ENCODE measurements around the gene RPS14. TPM values are rescaled to one million over a fixed set of nuclear protein-coding genes. Genes with fewer than 3 reads are reported as not detected.

Gene RPS14
- total and polyA plus RNA-seq, 10 of the 15 experiments (the other 5 are each of a cell fraction or from before 2014, with no cell fraction given) = 2,295 to 4,047 (median 2,787) TPM

DNA sequence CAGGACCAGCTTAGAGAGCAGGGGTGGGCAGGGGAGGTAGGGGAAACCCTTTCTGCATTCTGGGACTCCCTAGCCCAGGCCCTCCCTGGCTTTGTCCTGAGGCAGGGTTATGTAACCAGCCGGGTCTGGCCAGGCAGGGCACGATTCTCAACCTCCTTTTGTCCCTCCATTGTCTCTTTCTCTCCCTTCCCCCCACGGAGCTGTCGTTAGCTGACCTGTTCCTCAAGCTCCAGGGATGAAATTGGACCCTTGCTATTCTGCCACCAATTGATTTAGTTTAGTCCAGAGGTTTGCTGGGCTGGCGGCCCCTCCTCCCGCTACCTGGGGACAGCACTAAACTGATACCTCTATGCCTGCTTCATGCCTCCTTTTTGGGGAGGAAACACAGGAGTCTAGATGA is 49.0 kb upstream of the RPS14 start:
- H3K9ac ChIP-seq (ENCODE audit: control insufficient read depth, insufficient read depth, low read length) = no peak overlapping the region
- in situ Hi-C loops (cut with MboI) (no loop called here), intact Hi-C loops (cut with micrococcal nuclease; ENCODE audit: unreplicated experiment) (loop anchor here (1.0 kb wide), 1 partner anchor 9 kb away; no protein-coding TSS in a partner anchor)
- no peak overlapping the region for H2AFZ ChIP-seq (ENCODE audit: control insufficient read depth, low read depth, low read length)
- H3K27ac ChIP-seq (ENCODE audit: control insufficient read depth, insufficient read depth) = no peak overlapping the region
- DNase-seq (ENCODE audit: low read depth, low spot score) (no peak), FAIRE-seq (no peak), ATAC-seq (no peak)
- ChIA-PET POLR2A (interaction anchor here (0.8 kb wide), 1 partner anchor 9 kb away, joined by 6 read pairs; no protein-coding TSS in a partner anchor), SMC1A (ENCODE audit: uncharacterized antibody, unreplicated experiment) (interaction anchor here (1.0 to 2.7 kb wide), 2 partner anchors 9 to 39 kb away, joined by 4 to 15 read pairs; no protein-coding TSS in a partner anchor), RAD21 (ENCODE audit: unreplicated experiment) (interaction anchor here (1.4 kb wide), 1 partner anchor 8 kb away, joined by 9 read pairs; no protein-coding TSS in a partner anchor), CTCF (interaction anchor here (2.4 to 2.6 kb wide), 2 partner anchors 9 to 39 kb away, joined by 7 to 11 read pairs; no protein-coding TSS in a partner anchor)
- H3K4me1 ChIP-seq (ENCODE audit: control insufficient read depth, insufficient read depth, low read length) = no peaks in the 10 kb centered on the region
- WGBS (ENCODE audit: insufficient coverage, insufficient replicate concordance, low lambda C conversion rate, missing lambda C conversion rate) = 86% methylated on average over 6 of the region's 6 CpGs
- peaks cover 7 to 18% of the 10 kb centered on the region in 2 experiments; a peak in 3 of 4 replicates for H3K36me3 ChIP-seq (ENCODE audit: control insufficient read depth in 2 of 2, insufficient read depth in 2 of 2, low read length in 1 of 2)
- H4K20me1 ChIP-seq (ENCODE audit: control insufficient read depth, insufficient read depth) = peaks cover 3% of the 10 kb centered on the region; the same call in 1 of the 2 replicates
- no peaks in the 10 kb centered on the region for H3K27me3 ChIP-seq (replicated peaks in 1 of 2; ENCODE audit: control insufficient read depth in 2 of 2, insufficient read depth in 2 of 2, low read length in 1 of 2)
- H3K4me3 ChIP-seq = no peak overlapping the region
- no peak overlapping the region for H3K4me2 ChIP-seq (ENCODE audit: control insufficient read depth, insufficient read depth)
- BruUV-seq (replicated peaks) = no TSS peak
- peaks cover 11% of the 10 kb centered on the region for H3K79me2 ChIP-seq (ENCODE audit: control insufficient read depth, insufficient read depth, low read length)
- no peaks in the 10 kb centered on the region for H3K9me3 ChIP-seq (replicated peaks; ENCODE audit: control insufficient read depth, insufficient read depth, low read length)
- TF ChIP-seq CREM (IDR thresholded peaks at IDR 0.05; ENCODE audit: low read depth) = no peak
- TF ChIP-seq RFX5 (IDR thresholded peaks at IDR 0.05; ENCODE audit: low read depth, low read length) = no peak
- no peak for TF ChIP-seq KAT2A (conservative IDR thresholded peaks at IDR 0.05; ENCODE audit: control insufficient read depth, low read depth, low read length)
- no peak for TF ChIP-seq ZNF274 (IDR thresholded peaks at IDR 0.05; ENCODE audit: insufficient read depth, insufficient read length)
- TF ChIP-seq NBN (IDR thresholded peaks at IDR 0.05) = no peak
- TF ChIP-seq NFXL1 (IDR thresholded peaks at IDR 0.05; ENCODE audit: borderline replicate concordance) = no peak

DNA sequence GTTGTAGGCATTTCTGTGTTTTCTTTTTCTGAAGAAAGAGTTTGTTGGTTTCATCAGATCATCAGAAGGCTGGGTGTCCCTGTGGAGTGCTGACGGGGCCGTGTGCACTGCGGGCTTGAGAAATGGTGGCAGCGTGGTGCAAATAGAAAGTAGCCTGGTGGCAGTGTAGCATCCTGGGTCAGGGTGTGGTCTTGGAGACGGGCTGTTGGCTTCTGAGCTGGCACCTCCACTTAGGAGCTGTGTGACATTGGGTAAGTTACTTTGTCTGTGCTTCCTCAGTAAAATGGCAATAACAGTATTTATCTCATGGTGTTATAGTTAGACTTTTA is 48.4 kb upstream of the RPS14 start:
- ChIA-PET CTCF (interaction anchor here (2.4 to 2.6 kb wide), 2 partner anchors 8 to 39 kb away, joined by 7 to 11 read pairs; no protein-coding TSS in a partner anchor), SMC1A (ENCODE audit: uncharacterized antibody, unreplicated experiment) (interaction anchor here (2.7 kb wide), 1 partner anchor 8 kb away, joined by 15 read pairs; no protein-coding TSS in a partner anchor), POLR2A (interaction anchor here (0.8 kb wide), 1 partner anchor 8 kb away, joined by 6 read pairs; no protein-coding TSS in a partner anchor), RAD21 (ENCODE audit: unreplicated experiment) (interaction anchor here (1.4 kb wide), 1 partner anchor 8 kb away, joined by 9 read pairs; no protein-coding TSS in a partner anchor)
- WGBS (ENCODE audit: insufficient coverage, insufficient replicate concordance, low lambda C conversion rate, missing lambda C conversion rate) = 85% methylated on average over 5 of the region's 5 CpGs
- no peak for DNase-seq (ENCODE audit: low read depth, low spot score)
- no peak for ATAC-seq
- no peak overlapping the region for H3K27ac ChIP-seq (ENCODE audit: control insufficient read depth, insufficient read depth)
- H3K4me3 ChIP-seq = no peak overlapping the region
- no peak overlapping the region for H2AFZ ChIP-seq (ENCODE audit: control insufficient read depth, low read depth, low read length)
- no peaks in the 10 kb centered on the region for H3K4me1 ChIP-seq (ENCODE audit: control insufficient read depth, insufficient read depth, low read length)
- in situ Hi-C loops (cut with MboI) (no loop called here), intact Hi-C loops (cut with micrococcal nuclease; ENCODE audit: unreplicated experiment) (loop anchor here (1.0 kb wide), 1 partner anchor 9 kb away; no protein-coding TSS in a partner anchor)
- peaks cover 3% of the 10 kb centered on the region; the same call in 1 of the 2 replicates for H4K20me1 ChIP-seq (ENCODE audit: control insufficient read depth, insufficient read depth)
- no peaks in the 10 kb centered on the region for H3K9me3 ChIP-seq (replicated peaks; ENCODE audit: control insufficient read depth, insufficient read depth, low read length)
- no peak for FAIRE-seq
- no peak overlapping the region for H3K9ac ChIP-seq (ENCODE audit: control insufficient read depth, insufficient read depth, low read length)
- H3K79me2 ChIP-seq (ENCODE audit: control insufficient read depth, insufficient read depth, low read length) = peaks cover 11% of the 10 kb centered on the region
- no peak overlapping the region for H3K4me2 ChIP-seq (ENCODE audit: control insufficient read depth, insufficient read depth)
- BruUV-seq (replicated peaks) = no TSS peak
- H3K27me3 ChIP-seq (replicated peaks in 1 of 2; ENCODE audit: control insufficient read depth in 2 of 2, insufficient read depth in 2 of 2, low read length in 1 of 2) = no peaks in the 10 kb centered on the region
- TF ChIP-seq ZNF24 (IDR thresholded peaks at IDR 0.05) (no peak), NR2C1 (IDR thresholded peaks at IDR 0.05) (no peak), SMC3 (IDR thresholded peaks at IDR 0.05; ENCODE audit: borderline replicate concordance, low read length) (no peak), PML (IDR thresholded peaks at IDR 0.05; ENCODE audit: low read length) (no peak), ZNF274 (IDR thresholded peaks at IDR 0.05; ENCODE audit: insufficient read depth, insufficient read length) (no peak), CREM (IDR thresholded peaks at IDR 0.05; ENCODE audit: low read depth) (no peak), SMARCA5 (IDR thresholded peaks at IDR 0.05) (no peak), SP1 (IDR thresholded peaks at IDR 0.05; ENCODE audit: low read depth, low read length) (no peak), MEF2B (IDR thresholded peaks at IDR 0.05; ENCODE audit: partially characterized antibody, poor library complexity, severe bottlenecking) (no peak), JUNB (IDR thresholded peaks at IDR 0.05) (no peak)
- TF ChIP-seq, protein P1, sequence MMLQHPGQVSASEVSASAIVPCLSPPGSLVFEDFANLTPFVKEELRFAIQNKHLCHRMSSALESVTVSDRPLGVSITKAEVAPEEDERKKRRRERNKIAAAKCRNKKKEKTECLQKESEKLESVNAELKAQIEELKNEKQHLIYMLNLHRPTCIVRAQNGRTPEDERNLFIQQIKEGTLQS (IDR thresholded peaks at IDR 0.05; ENCODE audit: borderline replicate concordance, extremely low read depth, low read depth, low read length) = no peak
- TF ChIP-seq, protein P2, sequence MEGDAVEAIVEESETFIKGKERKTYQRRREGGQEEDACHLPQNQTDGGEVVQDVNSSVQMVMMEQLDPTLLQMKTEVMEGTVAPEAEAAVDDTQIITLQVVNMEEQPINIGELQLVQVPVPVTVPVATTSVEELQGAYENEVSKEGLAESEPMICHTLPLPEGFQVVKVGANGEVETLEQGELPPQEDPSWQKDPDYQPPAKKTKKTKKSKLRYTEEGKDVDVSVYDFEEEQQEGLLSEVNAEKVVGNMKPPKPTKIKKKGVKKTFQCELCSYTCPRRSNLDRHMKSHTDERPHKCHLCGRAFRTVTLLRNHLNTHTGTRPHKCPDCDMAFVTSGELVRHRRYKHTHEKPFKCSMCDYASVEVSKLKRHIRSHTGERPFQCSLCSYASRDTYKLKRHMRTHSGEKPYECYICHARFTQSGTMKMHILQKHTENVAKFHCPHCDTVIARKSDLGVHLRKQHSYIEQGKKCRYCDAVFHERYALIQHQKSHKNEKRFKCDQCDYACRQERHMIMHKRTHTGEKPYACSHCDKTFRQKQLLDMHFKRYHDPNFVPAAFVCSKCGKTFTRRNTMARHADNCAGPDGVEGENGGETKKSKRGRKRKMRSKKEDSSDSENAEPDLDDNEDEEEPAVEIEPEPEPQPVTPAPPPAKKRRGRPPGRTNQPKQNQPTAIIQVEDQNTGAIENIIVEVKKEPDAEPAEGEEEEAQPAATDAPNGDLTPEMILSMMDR (IDR thresholded peaks at IDR 0.05 in 2 of 3, conservative IDR thresholded peaks at IDR 0.05 in 1 of 3; ENCODE audit: control insufficient read depth in 2 of 3, extremely low read depth in 1 of 3, insufficient read depth in 1 of 3, low read depth in 3 of 3, low read length in 3 of 3) = no peak
- H3K36me3 ChIP-seq (ENCODE audit: control insufficient read depth in 2 of 2, insufficient read depth in 2 of 2, low read length in 1 of 2) = peaks cover 7 to 18% of the 10 kb centered on the region in 2 experiments; a peak in 3 of 4 replicates

All from GM12878 (cell line).